ENCODE results near the gene C11orf68.
A peak's percentile ranks its signal among the peaks of the same experiment; 100 is the strongest.

Gene C11orf68

DNA sequence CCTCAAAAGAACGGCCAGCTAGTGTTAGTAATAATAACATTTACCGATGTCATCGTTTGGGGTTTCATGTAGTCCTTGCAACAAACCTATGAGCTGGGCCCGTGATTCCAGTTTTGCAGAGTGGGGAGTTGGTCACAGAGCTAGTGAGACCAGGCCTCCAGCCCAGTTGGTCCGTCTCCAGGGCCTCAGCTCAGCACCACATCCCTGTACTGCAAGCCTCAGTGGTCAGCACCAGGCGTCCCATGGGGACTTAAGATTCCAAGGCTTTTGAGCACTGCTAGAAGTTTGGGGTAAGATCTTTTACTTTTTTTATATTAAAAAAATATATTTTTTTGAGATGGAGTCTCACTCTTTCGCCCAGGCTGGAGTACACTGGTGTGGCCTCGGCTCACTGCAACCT is 25.3 kb upstream of the C11orf68 start:
- no peak for DNase-seq

DNA sequence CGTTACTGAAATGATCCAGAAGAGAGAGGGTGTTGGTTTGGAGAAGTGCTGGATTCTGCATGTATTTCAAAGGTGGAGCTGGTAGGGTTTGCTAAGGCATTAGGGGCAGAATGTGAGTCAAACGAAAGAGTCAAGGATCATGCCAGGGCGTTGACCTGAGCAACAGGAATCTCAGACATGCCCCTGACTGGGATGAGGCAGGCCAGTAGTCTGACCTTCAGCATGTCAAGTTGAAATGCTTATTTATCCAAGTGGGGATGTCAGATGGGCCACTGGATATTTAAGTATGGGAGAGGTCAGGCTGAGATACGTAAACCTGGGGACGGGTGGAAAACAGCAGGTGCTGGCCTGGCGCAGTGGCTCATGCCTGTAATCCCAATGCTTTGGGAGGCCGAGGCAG is 23.7 kb upstream of the C11orf68 start:
- no peak for DNase-seq

- DNase-seq: no peak
Observed at GRCh38 chr11:65941720-65942310, 23.0 kb upstream of the C11orf68 start.

GRCh38 chr11:65937766-65938165 is 18.9 kb upstream of the C11orf68 start:
- DNase-seq: no peak

GRCh38 chr11:65934014-65934413 is 15.2 kb upstream of the C11orf68 start:
- DNase-seq: no peak

DNA sequence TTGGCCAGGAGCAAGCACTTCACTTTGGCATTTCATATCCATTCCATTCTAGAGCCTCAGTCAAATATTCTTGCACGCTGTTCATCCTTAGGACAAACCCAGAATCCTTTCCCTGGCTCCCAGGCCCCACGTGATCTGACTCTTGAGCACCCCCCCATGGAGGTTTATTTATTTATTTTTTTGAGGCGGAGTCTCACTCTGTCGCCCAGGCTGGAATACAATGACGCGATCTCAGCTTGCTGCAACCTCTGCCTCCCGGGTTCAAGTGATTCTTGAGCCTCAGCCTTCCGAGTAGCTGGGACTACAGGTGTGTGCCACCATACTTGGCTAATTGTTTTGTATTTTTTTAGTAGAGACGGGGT is 13.7 kb upstream of the C11orf68 start:
- DNase-seq: peak in 1 of 3 donors; percentile 41

- DNase-seq: no peak
Observed at GRCh38 chr11:65931773-65932557, 13.1 kb upstream of the C11orf68 start.

DNA sequence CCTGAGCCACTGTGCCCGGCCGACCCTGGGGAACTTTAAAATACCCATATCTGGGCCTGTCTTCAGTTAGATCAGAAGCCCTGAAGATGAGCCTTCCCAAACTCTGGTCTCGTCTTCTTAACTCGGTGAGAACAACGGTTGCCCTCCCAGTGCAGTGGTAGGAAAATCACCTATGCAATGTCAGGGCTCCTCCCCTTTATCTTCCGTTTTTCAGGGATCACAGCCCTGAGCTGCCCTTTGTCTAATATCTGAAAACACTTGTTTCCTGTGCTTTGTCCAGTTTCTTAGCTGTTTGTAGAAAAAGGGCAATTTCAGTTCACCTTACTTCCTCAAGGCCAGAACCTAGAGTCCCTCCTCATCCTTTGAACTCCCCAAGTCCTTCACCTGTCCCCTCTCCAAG is 9.8 kb upstream of the C11orf68 start:
- no peak for DNase-seq

DNA sequence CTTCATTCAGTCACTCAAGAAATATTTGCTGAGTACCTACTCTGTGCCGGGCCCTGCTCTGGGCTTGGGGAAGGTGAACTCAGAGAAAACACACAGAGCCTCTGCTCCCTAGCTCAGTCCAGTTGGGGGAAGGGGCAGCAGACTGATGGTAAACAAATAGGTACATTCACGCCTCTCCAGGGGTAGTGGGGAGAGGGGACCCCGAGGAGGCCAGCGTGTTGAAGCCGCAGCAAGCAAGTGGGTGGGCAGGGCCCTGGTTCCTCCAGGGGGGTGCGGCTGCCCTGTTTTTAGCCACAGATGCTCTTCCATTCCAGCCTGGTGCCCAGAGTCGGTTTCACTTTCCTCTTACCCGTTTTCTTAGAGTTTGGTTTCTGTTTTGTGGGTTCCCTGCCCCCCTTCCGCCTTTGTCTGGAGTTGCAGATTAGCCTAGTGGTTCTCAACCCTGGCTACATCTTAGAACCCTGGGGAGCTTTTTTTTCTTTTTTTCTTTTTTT is 9.1 kb upstream of the C11orf68 start:
- peak; percentile 86 to 91 (median 89) for DNase-seq

- DNase-seq: no peak
Observed at GRCh38 chr11:65925397-65925796, 6.5 kb upstream of the C11orf68 start.

- no peak for DNase-seq
Observed at GRCh38 chr11:65922565-65922964, 3.7 kb upstream of the C11orf68 start.

- DNase-seq: no peak
Observed at GRCh38 chr11:65921876-65922275, 3.0 kb upstream of the C11orf68 start.

DNA sequence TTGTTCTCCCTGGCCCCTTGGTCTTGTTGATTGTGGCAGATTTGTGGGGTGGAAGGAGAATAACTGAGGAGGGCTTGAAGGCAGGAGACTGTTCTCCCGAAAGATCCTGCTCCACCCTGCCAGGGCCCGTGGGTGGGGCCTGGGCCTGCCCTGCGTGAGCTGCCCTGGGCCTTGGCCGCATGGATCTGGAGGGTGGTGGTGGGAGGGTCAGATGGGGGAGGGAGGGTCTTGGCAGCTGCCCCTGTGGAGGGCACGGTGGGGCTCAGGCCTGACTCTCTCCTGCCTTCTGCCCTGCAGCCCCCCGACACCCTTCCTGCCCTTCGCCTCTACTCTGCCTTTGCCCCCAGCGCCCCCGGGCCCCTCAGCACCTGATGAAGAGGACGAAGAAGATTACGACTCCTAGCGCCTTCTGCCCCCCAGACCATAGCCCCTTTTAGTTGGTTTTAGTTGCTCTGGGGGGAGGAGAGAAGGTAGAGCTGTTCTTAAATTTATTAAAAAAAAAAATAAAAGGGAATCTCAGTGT is 2.2 kb upstream of the C11orf68 start:
- no peak for DNase-seq

DNA sequence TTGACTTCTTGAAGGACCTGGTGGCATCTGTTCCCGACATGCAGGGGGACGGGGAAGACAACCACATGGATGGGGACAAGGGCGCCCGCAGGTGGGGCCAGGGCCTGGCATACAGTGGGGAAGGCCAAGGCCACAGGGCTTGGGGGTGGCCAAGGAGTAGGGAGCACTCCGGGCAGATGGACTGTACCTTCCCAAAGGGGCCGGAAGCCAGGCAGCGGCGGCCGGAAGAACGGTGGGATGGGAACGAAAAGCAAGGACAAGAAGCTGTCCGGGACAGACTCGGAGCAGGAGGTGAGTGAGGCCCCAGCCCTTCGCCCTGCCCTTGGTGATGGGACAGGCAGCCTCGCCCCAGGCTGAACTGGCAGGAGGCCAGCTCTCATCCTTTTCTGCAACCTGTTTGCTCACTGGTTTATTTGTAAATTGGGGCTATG is 1.5 kb upstream of the C11orf68 start:
- no peak for DNase-seq

- peak; percentile 30 to 61 (median 41) for DNase-seq
Observed at GRCh38 chr11:65919573-65920371, 910 bp upstream of the C11orf68 start.

DNA sequence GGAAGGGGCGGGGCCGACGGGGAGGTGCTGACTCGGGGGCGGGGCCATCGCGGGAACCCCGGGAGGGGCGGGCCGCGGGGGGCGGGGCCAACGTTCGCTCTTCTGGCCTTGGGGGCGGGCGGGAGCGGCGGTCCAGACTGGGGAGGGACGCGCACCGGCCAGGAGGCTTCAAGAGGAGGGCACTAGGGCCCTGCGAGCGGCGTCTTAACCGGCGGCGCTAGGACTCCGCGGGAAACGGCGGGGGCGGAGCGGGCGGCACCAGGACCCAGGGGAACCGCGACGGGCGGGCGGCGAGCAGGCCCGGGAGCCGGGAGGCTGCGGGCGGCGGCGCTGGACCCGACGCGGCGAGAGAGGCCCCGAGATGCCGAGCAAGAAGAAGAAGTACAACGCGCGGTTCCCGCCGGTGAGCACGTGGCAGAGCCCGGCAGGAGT is 295 bp upstream of the C11orf68 start, which contains the start of gene DRAP1:
TSS of gene DRAP1 (plus strand) at position 286 of the 432 bp plus-strand sequence. CDS start at position 362, 76 bp downstream.
- DNase-seq: peak; percentile 99 to 100 (median 99)

DNA sequence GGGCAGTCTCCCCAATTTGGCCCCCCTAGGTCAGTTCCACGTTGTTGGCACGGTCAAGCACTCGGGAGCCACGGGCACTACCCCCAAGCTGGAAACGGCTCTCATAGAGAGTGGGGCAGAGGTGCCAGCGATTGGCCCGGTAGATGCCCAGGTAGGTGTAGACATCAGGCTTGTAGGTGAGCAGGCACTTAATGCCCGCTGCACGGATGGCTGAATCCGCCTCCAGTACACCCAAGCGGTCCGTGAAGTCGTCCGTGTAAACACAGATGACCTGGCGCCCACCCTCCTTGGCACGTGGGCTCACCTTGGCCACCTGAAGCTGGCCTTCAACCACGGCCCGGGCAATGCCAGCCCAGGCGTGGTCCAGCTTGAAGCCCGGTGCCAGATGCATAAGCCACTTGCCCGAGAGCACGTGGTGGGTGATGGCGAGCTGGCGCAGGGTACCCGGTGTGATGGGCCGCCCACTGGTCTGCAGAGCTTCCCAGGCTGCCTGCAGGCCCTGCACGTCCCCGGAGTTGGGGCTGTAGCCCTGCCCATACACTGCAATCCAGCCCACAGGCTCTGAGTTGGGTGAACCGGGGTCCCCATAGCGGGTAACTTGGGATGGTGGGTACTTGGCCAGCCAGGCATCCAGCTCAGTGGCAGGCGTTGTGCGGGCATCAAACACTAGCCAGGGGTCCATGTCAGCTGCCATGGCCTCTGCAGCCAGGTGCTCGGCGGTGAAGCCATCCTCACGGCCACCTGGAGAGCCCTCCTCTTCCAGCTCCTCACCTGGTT is 1.2 kb downstream of the C11orf68 start:
- DNase-seq: no peak

DNA sequence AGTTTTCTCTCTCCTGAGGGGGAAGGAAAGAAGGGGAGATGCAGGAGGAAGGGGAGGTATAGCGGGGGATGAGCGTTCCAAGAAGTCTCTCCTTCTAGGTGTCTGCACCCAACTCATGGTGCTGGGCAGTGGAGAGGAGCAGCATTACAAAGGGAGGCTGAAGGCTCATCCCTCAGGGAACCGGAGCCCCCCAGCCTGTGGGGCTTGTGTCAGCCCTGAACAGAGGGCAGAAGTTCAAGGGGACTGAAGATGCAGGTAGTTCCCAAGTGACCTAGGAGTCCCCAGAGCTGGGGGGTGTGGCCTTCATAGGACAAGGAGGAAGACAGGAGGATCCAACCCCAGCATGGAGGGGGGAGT is 1.8 kb downstream of the C11orf68 start:
- no peak for DNase-seq

GRCh38 chr11:65916391-65916790 is 2.5 kb downstream of the C11orf68 start:
- DNase-seq: no peak

DNA sequence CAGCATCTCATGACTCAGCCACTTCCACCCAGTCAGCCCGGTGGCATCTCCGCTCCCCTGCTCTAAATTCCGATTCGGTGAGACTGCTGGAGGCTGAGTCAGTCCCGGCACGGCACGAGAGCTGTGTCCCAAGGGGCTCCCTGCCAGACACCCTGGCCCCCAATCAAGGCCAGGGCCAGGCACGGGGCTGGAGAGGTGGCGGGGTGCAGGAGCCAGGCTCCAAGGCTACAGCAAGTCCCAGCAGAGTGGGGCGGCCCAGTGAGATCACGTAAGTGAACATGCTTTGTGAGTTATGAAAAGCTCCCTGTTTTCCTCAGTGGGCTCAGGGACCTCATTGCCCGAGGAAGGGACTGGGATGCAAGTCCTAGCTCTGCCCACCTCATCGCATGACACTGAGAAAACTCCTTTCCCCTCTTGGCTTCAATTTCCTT is 3.0 kb downstream of the C11orf68 start:
- peak; percentile 85 for DNase-seq

- no peak for DNase-seq
Observed at GRCh38 chr11:65915101-65915820, 3.6 kb downstream of the C11orf68 start.

- peak; percentile 79 to 86 (median 84) for DNase-seq
Observed at GRCh38 chr11:65912845-65913244, 6.0 kb downstream of the C11orf68 start.

Measured in suppressor macrophage treated with lipopolysaccharide for 1 hour (primary cell).